GM12864 (cell line): ENCODE measurements around the gene TTLL6.

Experiments used
- DNase-seq: peaks from one replicate; pipeline ENCODE4 v3.0.0-alpha.2; 2011; ENCODE audit warnings: low read depth
- H3K4me3 ChIP-seq: 2 replicates; pipeline ENCODE4 v1.5.1; 2011; ENCODE audit warnings: mild to moderate bottlenecking, low read depth, low read length, control low read depth
- CTCF ChIP-seq: IDR thresholded peaks from 2 replicates; pipeline ENCODE4 v1.5.1; 2011; ENCODE audit warnings: low read depth, mild to moderate bottlenecking, moderate library complexity, low read length, control low read depth, inconsistent platforms; ENCODE audit errors: missing control alignments

TTLL6 gene

DNA sequence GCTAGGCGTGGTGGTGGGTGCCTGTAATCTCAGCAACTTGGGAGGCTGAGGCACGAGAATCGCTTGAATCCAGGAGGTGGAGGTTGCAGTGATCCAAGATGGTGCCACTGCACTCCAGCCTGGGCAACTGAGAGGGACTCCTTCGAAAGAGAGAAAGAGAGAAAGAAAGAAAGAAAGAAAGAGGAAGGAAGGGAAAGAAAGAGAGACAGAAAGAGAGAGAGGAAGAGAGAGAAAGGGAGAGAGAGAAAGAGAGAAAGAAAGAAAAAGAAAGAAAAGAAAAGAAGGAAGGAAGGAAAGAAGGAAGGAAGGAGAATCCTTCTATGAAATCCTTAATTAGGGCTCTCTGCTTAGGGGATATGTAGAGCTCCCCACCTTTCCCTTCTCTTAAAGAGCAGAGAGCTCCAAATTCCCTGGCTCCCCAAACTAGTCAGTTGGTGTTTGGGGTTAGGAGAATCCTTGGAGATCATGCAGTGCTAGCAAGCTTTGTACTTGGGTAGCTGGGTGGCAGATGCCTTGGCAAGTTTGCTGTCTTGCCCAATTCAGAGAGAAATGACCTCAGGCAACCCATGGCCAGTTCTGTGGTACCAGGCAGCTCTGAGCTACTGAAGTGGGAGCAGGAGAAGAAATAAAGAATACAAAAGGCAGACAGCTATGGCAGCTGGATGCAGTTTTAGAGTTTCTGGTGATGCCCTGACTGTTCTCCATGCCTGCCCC lies 79.5 kb downstream of the TTLL6 start:
- DNase-seq = no peak
- no peak for TF ChIP-seq CTCF
- H3K4me3 ChIP-seq = no peak overlapping the region

DNA sequence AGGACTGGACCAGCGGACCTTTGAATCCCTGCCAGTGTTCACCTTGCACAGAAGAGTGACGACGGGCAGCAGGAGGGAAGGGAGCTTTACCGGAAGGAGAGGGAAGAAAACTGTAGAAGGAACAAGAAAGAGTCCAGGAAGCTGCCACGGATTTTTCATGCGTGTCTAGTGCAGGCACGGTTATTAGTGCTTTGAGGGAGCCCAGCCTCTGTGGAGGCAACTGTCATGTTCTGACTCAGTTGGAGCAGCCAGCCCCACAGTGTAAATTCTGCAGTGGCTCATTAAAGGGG lies 82.0 kb downstream of the TTLL6 start:
- no peak overlapping the region for H3K4me3 ChIP-seq
- no peak for TF ChIP-seq CTCF
- DNase-seq = no peak

DNA sequence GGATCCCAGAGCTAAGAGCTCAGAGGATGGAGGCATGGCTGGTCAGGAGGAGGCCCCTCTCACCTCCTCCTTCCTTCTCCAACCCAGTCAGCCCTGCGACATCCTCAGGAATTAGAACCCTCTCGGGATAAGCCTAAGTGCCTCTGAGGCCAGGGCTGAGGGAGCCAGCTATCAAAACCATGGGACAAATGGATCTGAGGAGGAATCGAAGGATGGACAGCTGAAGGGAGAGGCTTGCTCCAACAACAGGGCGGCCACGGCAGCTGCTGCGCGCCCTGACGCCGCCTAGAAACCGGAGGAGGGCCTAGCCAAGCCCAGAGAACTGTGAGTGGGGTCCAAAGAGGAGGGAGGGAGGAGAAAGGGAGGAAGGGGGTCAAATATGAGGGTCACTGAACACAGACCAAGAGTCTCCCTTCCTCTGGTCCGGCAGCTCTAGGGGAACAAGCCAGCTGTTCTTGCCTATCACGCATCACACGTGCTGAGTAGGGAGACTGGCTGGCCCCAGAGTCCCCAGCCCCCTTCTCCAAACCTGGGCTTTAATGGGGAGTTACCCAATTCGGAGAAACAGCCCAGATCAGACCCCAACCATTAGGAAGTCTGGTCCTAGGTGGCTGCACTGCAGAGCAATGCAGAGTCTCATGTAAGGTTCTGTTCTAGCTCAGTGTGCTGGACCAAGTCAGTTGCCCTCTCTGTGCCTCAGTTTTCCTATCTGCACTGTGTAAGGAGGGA lies 82.5 kb downstream of the TTLL6 start:
- no peak for TF ChIP-seq CTCF
- no peak for DNase-seq

GRCh38 chr17:48733632-48734328 lies 83.2 kb downstream of the TTLL6 start:
- no peak for TF ChIP-seq CTCF

More for the DNA sequence above, 82.5 kb downstream of the TTLL6 start:
- H3K4me3 ChIP-seq = no peak overlapping the region

DNA sequence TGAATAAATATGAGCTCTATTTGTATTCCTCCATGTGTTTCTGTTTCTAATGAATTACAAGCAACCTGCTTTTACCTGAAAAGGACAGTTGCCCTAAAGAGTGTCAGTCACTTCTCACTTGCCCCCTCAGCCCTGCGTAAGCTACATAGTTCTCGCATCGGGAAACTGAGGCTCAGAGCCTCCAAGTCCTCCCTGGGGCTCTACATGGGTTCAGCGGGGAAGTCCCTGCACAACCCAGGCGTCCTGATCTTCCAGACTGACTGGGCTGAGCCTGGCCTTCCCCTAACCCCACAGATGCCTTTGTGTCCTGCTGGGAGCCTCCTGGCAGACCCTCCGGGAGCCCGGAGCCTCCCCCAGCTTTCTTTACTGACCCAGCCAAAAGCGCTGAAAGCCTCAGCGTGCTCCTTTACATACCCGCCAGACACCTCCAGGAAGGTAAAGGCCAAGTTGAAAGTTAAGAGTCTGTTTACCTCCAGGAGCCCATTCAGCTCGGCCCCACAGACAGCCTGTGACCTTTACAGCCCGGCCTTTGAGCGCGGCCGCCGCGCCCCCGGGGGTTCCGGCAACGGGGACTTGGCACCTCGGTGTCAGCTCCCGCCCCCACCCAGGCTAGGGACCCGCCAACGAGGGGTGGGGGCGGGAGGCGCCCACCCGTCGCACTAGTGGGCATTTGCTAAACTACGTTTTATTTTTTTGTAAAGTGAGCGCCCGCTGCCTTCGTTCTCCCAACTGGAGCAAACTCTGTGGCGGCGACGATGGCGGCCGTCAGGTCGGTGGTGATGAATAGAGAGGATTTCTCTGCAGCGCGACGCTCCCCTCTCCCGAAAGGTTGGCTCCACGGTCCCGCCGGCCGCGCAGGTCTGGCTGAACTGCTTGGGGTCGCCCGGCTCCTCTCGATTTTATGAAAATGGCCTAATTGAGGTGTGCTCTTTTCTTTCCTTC lies 84.1 kb downstream of the TTLL6 start:
- DNase-seq = no peak
- TF ChIP-seq CTCF = no peak
- H3K4me3 ChIP-seq = no peak overlapping the region

More at GRCh38 chr17:48733632-48734328, 83.2 kb downstream of the TTLL6 start:
- no peak for DNase-seq
- no peak overlapping the region for H3K4me3 ChIP-seq

DNA sequence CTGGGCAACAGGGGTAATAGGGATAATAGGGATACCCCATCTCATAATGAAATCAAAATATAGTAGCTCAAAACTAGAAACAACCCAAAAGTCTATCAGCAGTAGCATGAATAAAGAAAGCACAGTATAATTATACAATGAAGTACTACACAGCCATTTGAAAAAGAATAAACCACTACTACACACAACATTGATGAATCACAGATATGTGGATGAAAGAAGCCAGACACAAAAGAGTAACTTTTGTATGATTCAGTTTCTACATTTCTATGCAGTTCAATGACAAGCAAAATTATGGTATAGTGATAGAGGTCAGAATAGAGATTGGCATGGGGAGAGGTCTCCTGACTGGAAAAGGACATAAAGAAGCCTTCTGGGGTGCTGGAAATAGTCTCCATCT lies 85.7 kb downstream of the TTLL6 start:
- H3K4me3 ChIP-seq = no peak overlapping the region
- no peak for DNase-seq
- TF ChIP-seq CTCF = no peak
